GM12865 (cell line): ENCODE results near the gene TIMM23.
A peak's percentile ranks its signal among the peaks of the same experiment; 100 is the strongest.

ENCODE experiments used
- DNase-seq: peaks from one replicate; pipeline ENCODE4 v3.0.0; 2010; ENCODE audit warnings: low read depth
- H3K4me3 ChIP-seq: 2 replicates; pipeline ENCODE4 v1.5.1; 2011; ENCODE audit warnings: mild to moderate bottlenecking, low read depth, low read length, control low read depth
- CTCF ChIP-seq: IDR thresholded peaks from 2 replicates; pipeline ENCODE4 v1.5.1; 2011; ENCODE audit warnings: low read length, control low read depth, low read depth, inconsistent platforms; ENCODE audit not compliant: insufficient read depth; ENCODE audit errors: missing control alignments

TIMM23 gene

GRCh38 chr10:46019569-46020343 lies 47.5 kb downstream of the TIMM23 start:
- TF ChIP-seq CTCF: no peak
- H3K4me3 ChIP-seq: no peak overlapping the region
- no peak for DNase-seq

- no peak for TF ChIP-seq CTCF
- DNase-seq: no peak
- no peak overlapping the region for H3K4me3 ChIP-seq
These were observed 48.0 kb downstream of the TIMM23 start for GRCh38 chr10:46020344-46020657.

GRCh38 chr10:46022978-46023702 lies 50.9 kb downstream of the TIMM23 start:
- peak; percentile 11 for TF ChIP-seq CTCF
- peak overlapping the region; percentile 73 for H3K4me3 ChIP-seq
- peak; percentile 90 for DNase-seq

GRCh38 chr10:46024948-46025347 lies 52.7 kb downstream of the TIMM23 start:
- TF ChIP-seq CTCF: no peak
- DNase-seq: no peak
- H3K4me3 ChIP-seq: no peak overlapping the region

- TF ChIP-seq CTCF: no peak
- H3K4me3 ChIP-seq: no peak overlapping the region
- DNase-seq: no peak
These were observed 53.1 kb downstream of the TIMM23 start for GRCh38 chr10:46025406-46025805.

- H3K4me3 ChIP-seq: no peak overlapping the region
- DNase-seq: no peak
- TF ChIP-seq CTCF: no peak
These were observed 53.8 kb downstream of the TIMM23 start for GRCh38 chr10:46026106-46026505.
